SK-N-SH (cell line): ENCODE measurements around the gene ENTREP3. TPM values are rescaled to one million over a fixed set of nuclear protein-coding genes. Genes with fewer than 3 reads are reported as not detected.

Experiments
- CTCF ChIA-PET: fragments of 300-600, 350-600 bp; formaldehyde crosslinking; extraction: SDS; loops from one replicate; lab custom pipeline; 2021; lab: Yijun Ruan, JAX
- POLR2A ChIA-PET: fragments of 350-600 bp; sonication (Branson Sonifier 250); formaldehyde crosslinking; extraction: SDS; loops from one replicate; lab custom pipeline; 2020; ENCODE audit warnings: antibody characterized with exemption, inconsistent platforms; lab: Yijun Ruan, JAX
- DNase-seq: peaks from one replicate; pipeline ENCODE4 v3.0.0; 2012
- H2AFZ ChIP-seq: fragments of 200-600 bp; sonication (generic); 2 replicates; pipeline ENCODE4 v1.8.1; 2016; ENCODE audit warnings: antibody characterized with exemption, mild to moderate bottlenecking, low read depth
- H3F3A ChIP-seq: fragments of 200-600 bp; sonication (generic); replicated peaks from 2 replicates; pipeline ENCODE3; 2016; ENCODE audit warnings: antibody characterized with exemption, mild to moderate bottlenecking; ENCODE audit not compliant: insufficient read depth
- H3K27ac ChIP-seq, 2 experiments: fragments of 200-500 bp in 1 of 2; fragments of 200-600 bp in 1 of 2; sonication (Bioruptor generic) in 1 of 2; sonication (generic), shearing (Covaris generic) in 1 of 2; 2 replicates each; pipeline versions ENCODE4 v1.5.1 to v1.6.1; 2014 to 2016; ENCODE audit warnings: low read depth in 2 of 2, inconsistent platforms in 1 of 2, low read length in 1 of 2, mild to moderate bottlenecking in 1 of 2, mixed read lengths in 1 of 2
- H3K27me3 ChIP-seq: fragments of 200-600 bp; sonication (generic), shearing (Covaris generic); 2 replicates; pipeline ENCODE4 v1.6.1; 2016; ENCODE audit warnings: mixed run types; ENCODE audit not compliant: insufficient read depth
- H3K36me3 ChIP-seq, 2 experiments: fragments of 200-500 bp in 1 of 2; fragments of 200-600 bp in 1 of 2; sonication (Bioruptor generic) in 1 of 2; sonication (generic) in 1 of 2; replicated peaks in 1 of 2; 2 replicates each; pipeline versions ENCODE3 to v1.5.1; 2014 to 2016; ENCODE audit warnings: low read length in 1 of 2, mild to moderate bottlenecking in 1 of 2; ENCODE audit not compliant: insufficient read depth in 2 of 2, control insufficient read depth in 1 of 2
- H3K4me1 ChIP-seq, 2 experiments: fragments of 200-500 bp in 1 of 2; fragments of 200-600 bp in 1 of 2; sonication (Bioruptor generic) in 1 of 2; sonication (generic), shearing (Covaris generic) in 1 of 2; 2 replicates each; pipeline versions ENCODE4 v1.5.1 to v1.6.1; 2014 to 2016; ENCODE audit warnings: low read depth in 1 of 2, low read length in 1 of 2, mixed run types in 1 of 2; ENCODE audit not compliant: insufficient read depth in 2 of 2, control insufficient read depth in 1 of 2
- H3K4me2 ChIP-seq: fragments of 200-600 bp; sonication (generic), shearing (Covaris generic); 2 replicates; pipeline ENCODE4 v1.6.1; 2017; ENCODE audit warnings: mixed run types
- H3K4me3 ChIP-seq, 2 experiments: fragments of 200-500 bp in 1 of 2; fragments of 200-600 bp in 1 of 2; sonication (Bioruptor generic) in 1 of 2; sonication (generic), shearing (Covaris generic) in 1 of 2; 2 replicates each; pipeline versions ENCODE4 v1.5.1 to v1.8.1; 2014 to 2016; ENCODE audit warnings: low read depth in 2 of 2, inconsistent platforms in 1 of 2, low read length in 1 of 2, mild to moderate bottlenecking in 1 of 2, mixed read lengths in 1 of 2, moderate library complexity in 1 of 2
- H3K79me2 ChIP-seq: fragments of 200-600 bp; sonication (generic); 2 replicates; pipeline ENCODE4 v1.8.1; 2017; ENCODE audit warnings: mild to moderate bottlenecking; ENCODE audit not compliant: insufficient read depth
- H3K9ac ChIP-seq: fragments of 200-600 bp; sonication (generic); 2 replicates; pipeline ENCODE4 v1.6.1; 2017; ENCODE audit warnings: mixed run types
- H3K9me2 ChIP-seq: fragments of 200-600 bp; sonication (generic); 2 replicates; pipeline ENCODE4 v1.6.1; 2017; ENCODE audit warnings: mixed run types
- H3K9me3 ChIP-seq: fragments of 200-600 bp; sonication (generic); 2 replicates; pipeline ENCODE4 v1.6.1; 2017; ENCODE audit warnings: mixed run types, mild to moderate bottlenecking, moderate library complexity
- H4K20me1 ChIP-seq: fragments of 200-600 bp; sonication (generic); 2 replicates; pipeline ENCODE4 v1.6.1; 2017; ENCODE audit warnings: mild to moderate bottlenecking, mixed run types; ENCODE audit not compliant: insufficient read depth
- ELF1 ChIP-seq: IDR thresholded peaks from 2 replicates; pipeline ENCODE4 v1.4.0; 2012
- EZH2phosphoT487 ChIP-seq: fragments of 200-600 bp; sonication (generic); IDR thresholded peaks from 2 replicates; pipeline ENCODE4 v1.6.1; 2017; ENCODE audit warnings: low read depth, mixed run types, mild to moderate bottlenecking, antibody characterized with exemption, moderate library complexity, borderline replicate concordance
- FOSL2 ChIP-seq: IDR thresholded peaks from 2 replicates; pipeline ENCODE4 v1.4.0; 2012; ENCODE audit warnings: low read depth, mild to moderate bottlenecking, moderate library complexity, borderline replicate concordance
- GABPA ChIP-seq: IDR thresholded peaks from 2 replicates; pipeline ENCODE4 v1.4.0; 2012; ENCODE audit warnings: low read depth, mild to moderate bottlenecking
- GATA2 ChIP-seq: sonication (generic); formaldehyde crosslinking; IDR thresholded peaks from 2 replicates; pipeline ENCODE4 v1.5.0; 2020; ENCODE audit warnings: mild to moderate bottlenecking, missing genetic modification reagents
- JUND ChIP-seq: IDR thresholded peaks from 2 replicates; pipeline ENCODE4 v1.4.0; 2012
- MEF2A ChIP-seq: IDR thresholded peaks from 2 replicates; pipeline ENCODE4 v1.4.0; 2012; ENCODE audit warnings: low read depth, borderline replicate concordance
- MXI1 ChIP-seq: IDR thresholded peaks from 2 replicates; pipeline ENCODE4 v1.6.1; 2012; ENCODE audit warnings: mild to moderate bottlenecking, low read depth, low read length, improper control_type of control experiment
- NFIC ChIP-seq: IDR thresholded peaks from 2 replicates; pipeline ENCODE4 v1.4.0; 2012; ENCODE audit warnings: borderline replicate concordance
- NRF1 ChIP-seq: IDR thresholded peaks from 2 replicates; pipeline ENCODE4 v1.6.1; 2012; ENCODE audit warnings: low read depth, mild to moderate bottlenecking, low read length
- POLR2AphosphoS5 ChIP-seq: IDR thresholded peaks from 2 replicates; pipeline ENCODE4 v1.6.1; 2012; ENCODE audit warnings: low read depth, low read length
- RAD21 ChIP-seq: IDR thresholded peaks from 2 replicates; pipeline ENCODE4 v1.6.1; 2012; ENCODE audit warnings: mild to moderate bottlenecking, low read length
- RCOR1 ChIP-seq: fragments of 150-350 bp; IDR thresholded peaks from 2 replicates; pipeline ENCODE4 v1.6.1; 2017; ENCODE audit warnings: antibody characterized with exemption, low read length
- RXRA ChIP-seq: IDR thresholded peaks from 2 replicates; pipeline ENCODE4 v1.4.0; 2012; ENCODE audit warnings: low read depth, mild to moderate bottlenecking, borderline replicate concordance
- SMC3 ChIP-seq: IDR thresholded peaks from 2 replicates; pipeline ENCODE4 v1.6.1; 2012; ENCODE audit warnings: low read depth, low read length, improper control_type of control experiment
- TAF1 ChIP-seq: IDR thresholded peaks from 2 replicates; pipeline ENCODE4 v1.6.1; 2012; ENCODE audit warnings: low read depth, mild to moderate bottlenecking, low read length, moderate library complexity, borderline replicate concordance
- TCF12 ChIP-seq: IDR thresholded peaks from 2 replicates; pipeline ENCODE4 v1.4.0; 2012
- TEAD4 ChIP-seq: IDR thresholded peaks from 2 replicates; pipeline ENCODE4 v1.4.0; 2012; ENCODE audit warnings: mild to moderate bottlenecking, borderline replicate concordance; ENCODE audit not compliant: insufficient read depth
- YY1 ChIP-seq: IDR thresholded peaks from 2 replicates; pipeline ENCODE4 v1.4.0; 2012; ENCODE audit warnings: low read depth, mild to moderate bottlenecking
- WGBS: methylation state at CpG from one replicate; pipeline ENCODE4 v1.1.6; 2017; ENCODE audit warnings: low lambda C conversion rate; 5-methylcytosine and 5-hydroxymethylcytosine counted together
- polyA plus RNA-seq, 3 experiments: library from polyadenylated mRNA; depleted of rRNA; stranded (reverse); fragments of >200 nt; gene quantifications; 2 replicates each; pipeline ENCODE4 v1.2.3, GENCODE V29; 2012
- TF ChIP-seq, protein P1 (sequence below): IDR thresholded peaks from 2 replicates; pipeline ENCODE4; 2012
- TF ChIP-seq, protein P2 (sequence below): fragments of 200-600 bp; sonication (generic); IDR thresholded peaks from 2 replicates; pipeline ENCODE4 v1.6.1; 2017; ENCODE audit warnings: antibody characterized with exemption, mild to moderate bottlenecking, moderate library complexity
- TF ChIP-seq, protein P3 (sequence below): IDR thresholded peaks from 2 replicates; pipeline ENCODE4 v1.4.0; 2012; ENCODE audit warnings: low read depth, borderline replicate concordance
- TF ChIP-seq, protein P4 (sequence below): IDR thresholded peaks from 2 replicates; pipeline ENCODE4 v1.4.0; 2012; ENCODE audit warnings: low read depth, borderline replicate concordance
- TF ChIP-seq, protein P5 (sequence below): fragments of 150-350 bp; IDR thresholded peaks from 2 replicates; pipeline ENCODE4 v1.6.1; 2017; ENCODE audit warnings: antibody characterized with exemption, low read length, low read depth, borderline replicate concordance
- TF ChIP-seq, protein P6 (sequence below): fragments of 150-350 bp; IDR thresholded peaks from 2 replicates; pipeline ENCODE4 v1.6.1; 2016; ENCODE audit warnings: mild to moderate bottlenecking, low read depth, low read length

ENTREP3 gene
- polyA plus RNA-seq, 1 of the 3 experiments (the other 2 are of a cell fraction), result 30.6 TPM

DNA sequence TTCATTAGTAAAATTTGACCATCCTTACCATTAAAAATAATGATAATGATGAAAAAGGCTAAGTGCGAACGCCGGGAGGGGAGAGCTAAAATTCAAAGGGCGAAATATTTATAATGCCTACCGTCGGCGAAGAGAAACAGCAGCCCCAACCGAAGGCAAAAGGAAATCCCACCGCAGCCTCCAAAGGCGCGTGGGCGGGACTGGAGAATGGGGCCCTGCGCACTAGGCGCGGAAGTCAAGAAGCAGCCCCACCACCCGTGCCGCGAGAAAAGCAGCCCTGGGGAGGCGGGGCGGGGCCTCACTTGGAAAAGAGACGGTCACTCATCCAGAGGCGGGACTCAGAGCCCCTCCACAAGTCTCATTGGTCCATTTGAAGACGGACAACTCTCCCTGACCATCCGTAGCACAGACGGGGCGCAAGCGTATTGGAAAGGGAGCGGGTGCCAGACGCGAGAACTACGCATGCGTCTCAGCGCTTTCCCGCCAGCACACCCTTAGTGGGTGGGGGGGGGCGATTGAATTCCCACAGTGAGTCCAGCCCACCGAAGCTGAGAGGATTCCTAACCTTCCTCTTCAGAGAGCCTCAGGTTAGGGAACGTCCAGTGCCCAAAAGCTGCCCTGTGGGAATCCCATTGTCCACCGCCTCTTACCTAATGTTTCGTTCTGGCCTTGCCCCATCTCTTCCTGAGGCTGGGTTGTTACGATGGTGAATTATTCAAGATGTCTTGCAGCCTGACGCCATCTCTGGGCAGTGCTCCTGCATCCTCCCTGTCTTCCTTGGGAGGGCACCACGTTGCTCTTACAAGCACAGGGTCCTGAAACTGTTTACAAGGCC lies 27.8 kb downstream of the ENTREP3 start:
- Histone ChIP-seq H2AFZ (peak overlapping the region; percentile 83), H3K36me3 (no peaks in the 10 kb centered on the region), H4K20me1 (no peaks in the 10 kb centered on the region), H3K27ac (peak overlapping the region; percentile 86 to 93), H3K9me3 (no peaks in the 10 kb centered on the region), H3K4me1 (peaks cover 12 to 14% of the 10 kb centered on the region in 2 experiments; a peak in 3 of 4 replicates), H3K79me2 (peaks cover 28% of the 10 kb centered on the region), H3F3A (peaks cover 34% of the 10 kb centered on the region), H3K9me2 (no peaks in the 10 kb centered on the region), H3K4me2 (peak overlapping the region; percentile 91), H3K9ac (peak overlapping the region; percentile 85), H3K27me3 (no peaks in the 10 kb centered on the region), H3K4me3 (peak overlapping the region; percentile 60 to 69)
- POLR2A ChIA-PET, result interaction anchor here (0.6 to 1.2 kb wide), 5 partner anchors 9 to 38 kb away, joined by 3 to 5 read pairs (median 3); partner anchors contain the start of gene THBS3
- WGBS, result 4% methylated on average over 26 of the region's 42 CpGs
- CTCF ChIA-PET, result interaction anchor here (0.6 to 4.1 kb wide), 22 partner anchors 12 to 719 kb away, joined by 3 to 48 read pairs (median 4); partner anchors contain the start of genes ENTREP3, KRTCAP2, MTX1 and THBS3
- peak; percentile 97 for DNase-seq
- TF ChIP-seq, protein P1, sequence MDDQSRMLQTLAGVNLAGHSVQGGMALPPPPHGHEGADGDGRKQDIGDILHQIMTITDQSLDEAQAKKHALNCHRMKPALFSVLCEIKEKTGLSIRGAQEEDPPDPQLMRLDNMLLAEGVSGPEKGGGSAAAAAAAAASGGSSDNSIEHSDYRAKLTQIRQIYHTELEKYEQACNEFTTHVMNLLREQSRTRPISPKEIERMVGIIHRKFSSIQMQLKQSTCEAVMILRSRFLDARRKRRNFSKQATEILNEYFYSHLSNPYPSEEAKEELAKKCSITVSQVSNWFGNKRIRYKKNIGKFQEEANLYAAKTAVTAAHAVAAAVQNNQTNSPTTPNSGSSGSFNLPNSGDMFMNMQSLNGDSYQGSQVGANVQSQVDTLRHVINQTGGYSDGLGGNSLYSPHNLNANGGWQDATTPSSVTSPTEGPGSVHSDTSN, result peak; percentile 98
- TF ChIP-seq POLR2AphosphoS5 (peak; percentile 96), NRF1 (peak; percentile 94), YY1 (no peak), FOSL2 (no peak), TCF12 (no peak), MXI1 (no peak; the same call in none of the 2 replicates), ELF1 (peak; percentile 40; the same call in 1 of the 2 replicates), SMC3 (no peak; the same call in 1 of the 2 replicates), NFIC (no peak), EZH2phosphoT487 (no peak), TEAD4 (no peak), JUND (no peak), TAF1 (peak; percentile 79), GATA2 (no peak), RCOR1 (no peak; the same call in 1 of the 2 replicates), RAD21 (no peak), MEF2A (no peak), RXRA (no peak), GABPA (0 out of 2 replicates have a peak, but pooled peaks have one; percentile 18)
- TF ChIP-seq, protein P2, sequence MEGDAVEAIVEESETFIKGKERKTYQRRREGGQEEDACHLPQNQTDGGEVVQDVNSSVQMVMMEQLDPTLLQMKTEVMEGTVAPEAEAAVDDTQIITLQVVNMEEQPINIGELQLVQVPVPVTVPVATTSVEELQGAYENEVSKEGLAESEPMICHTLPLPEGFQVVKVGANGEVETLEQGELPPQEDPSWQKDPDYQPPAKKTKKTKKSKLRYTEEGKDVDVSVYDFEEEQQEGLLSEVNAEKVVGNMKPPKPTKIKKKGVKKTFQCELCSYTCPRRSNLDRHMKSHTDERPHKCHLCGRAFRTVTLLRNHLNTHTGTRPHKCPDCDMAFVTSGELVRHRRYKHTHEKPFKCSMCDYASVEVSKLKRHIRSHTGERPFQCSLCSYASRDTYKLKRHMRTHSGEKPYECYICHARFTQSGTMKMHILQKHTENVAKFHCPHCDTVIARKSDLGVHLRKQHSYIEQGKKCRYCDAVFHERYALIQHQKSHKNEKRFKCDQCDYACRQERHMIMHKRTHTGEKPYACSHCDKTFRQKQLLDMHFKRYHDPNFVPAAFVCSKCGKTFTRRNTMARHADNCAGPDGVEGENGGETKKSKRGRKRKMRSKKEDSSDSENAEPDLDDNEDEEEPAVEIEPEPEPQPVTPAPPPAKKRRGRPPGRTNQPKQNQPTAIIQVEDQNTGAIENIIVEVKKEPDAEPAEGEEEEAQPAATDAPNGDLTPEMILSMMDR, result no peak
- TF ChIP-seq, protein P3, sequence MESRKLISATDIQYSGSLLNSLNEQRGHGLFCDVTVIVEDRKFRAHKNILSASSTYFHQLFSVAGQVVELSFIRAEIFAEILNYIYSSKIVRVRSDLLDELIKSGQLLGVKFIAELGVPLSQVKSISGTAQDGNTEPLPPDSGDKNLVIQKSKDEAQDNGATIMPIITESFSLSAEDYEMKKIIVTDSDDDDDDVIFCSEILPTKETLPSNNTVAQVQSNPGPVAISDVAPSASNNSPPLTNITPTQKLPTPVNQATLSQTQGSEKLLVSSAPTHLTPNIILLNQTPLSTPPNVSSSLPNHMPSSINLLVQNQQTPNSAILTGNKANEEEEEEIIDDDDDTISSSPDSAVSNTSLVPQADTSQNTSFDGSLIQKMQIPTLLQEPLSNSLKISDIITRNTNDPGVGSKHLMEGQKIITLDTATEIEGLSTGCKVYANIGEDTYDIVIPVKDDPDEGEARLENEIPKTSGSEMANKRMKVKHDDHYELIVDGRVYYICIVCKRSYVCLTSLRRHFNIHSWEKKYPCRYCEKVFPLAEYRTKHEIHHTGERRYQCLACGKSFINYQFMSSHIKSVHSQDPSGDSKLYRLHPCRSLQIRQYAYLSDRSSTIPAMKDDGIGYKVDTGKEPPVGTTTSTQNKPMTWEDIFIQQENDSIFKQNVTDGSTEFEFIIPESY, result no peak
- TF ChIP-seq, protein P4, sequence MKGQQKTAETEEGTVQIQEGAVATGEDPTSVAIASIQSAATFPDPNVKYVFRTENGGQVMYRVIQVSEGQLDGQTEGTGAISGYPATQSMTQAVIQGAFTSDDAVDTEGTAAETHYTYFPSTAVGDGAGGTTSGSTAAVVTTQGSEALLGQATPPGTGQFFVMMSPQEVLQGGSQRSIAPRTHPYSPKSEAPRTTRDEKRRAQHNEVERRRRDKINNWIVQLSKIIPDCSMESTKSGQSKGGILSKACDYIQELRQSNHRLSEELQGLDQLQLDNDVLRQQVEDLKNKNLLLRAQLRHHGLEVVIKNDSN, result peak; percentile 28; the same call in 1 of the 2 replicates
- TF ChIP-seq, protein P5, sequence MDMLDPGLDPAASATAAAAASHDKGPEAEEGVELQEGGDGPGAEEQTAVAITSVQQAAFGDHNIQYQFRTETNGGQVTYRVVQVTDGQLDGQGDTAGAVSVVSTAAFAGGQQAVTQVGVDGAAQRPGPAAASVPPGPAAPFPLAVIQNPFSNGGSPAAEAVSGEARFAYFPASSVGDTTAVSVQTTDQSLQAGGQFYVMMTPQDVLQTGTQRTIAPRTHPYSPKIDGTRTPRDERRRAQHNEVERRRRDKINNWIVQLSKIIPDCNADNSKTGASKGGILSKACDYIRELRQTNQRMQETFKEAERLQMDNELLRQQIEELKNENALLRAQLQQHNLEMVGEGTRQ, result no peak
- TF ChIP-seq, protein P6, sequence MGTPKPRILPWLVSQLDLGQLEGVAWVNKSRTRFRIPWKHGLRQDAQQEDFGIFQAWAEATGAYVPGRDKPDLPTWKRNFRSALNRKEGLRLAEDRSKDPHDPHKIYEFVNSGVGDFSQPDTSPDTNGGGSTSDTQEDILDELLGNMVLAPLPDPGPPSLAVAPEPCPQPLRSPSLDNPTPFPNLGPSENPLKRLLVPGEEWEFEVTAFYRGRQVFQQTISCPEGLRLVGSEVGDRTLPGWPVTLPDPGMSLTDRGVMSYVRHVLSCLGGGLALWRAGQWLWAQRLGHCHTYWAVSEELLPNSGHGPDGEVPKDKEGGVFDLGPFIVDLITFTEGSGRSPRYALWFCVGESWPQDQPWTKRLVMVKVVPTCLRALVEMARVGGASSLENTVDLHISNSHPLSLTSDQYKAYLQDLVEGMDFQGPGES, result peak; percentile 70
